SU-DHL-6 (cell line): ENCODE measurements around the gene ZBTB7B.
"Not testable (repeated sequence)": the region's sequence is repeated elsewhere in the genome, so short reads cannot be mapped to it uniquely, and the experiment has no call there.

Experiments used
- H2AFZ ChIP-seq: fragments of 200-600 bp; sonication (generic); 2 replicates; pipeline ENCODE4 v1.6.1; 2014; ENCODE audit warnings: low read depth, mild to moderate bottlenecking, moderate library complexity, mixed read lengths, antibody characterized with exemption, low read length; ENCODE audit not compliant: severe bottlenecking
- H3F3A ChIP-seq: fragments of 200-600 bp; shearing (Covaris generic); 2 replicates; pipeline ENCODE4 v1.6.0; 2016; ENCODE audit warnings: antibody characterized with exemption, mild to moderate bottlenecking; ENCODE audit not compliant: insufficient read depth
- H3K27ac ChIP-seq: fragments of 200-600 bp; sonication (generic); 2 replicates; pipeline ENCODE4 v1.5.1; 2016; ENCODE audit warnings: low read depth, mild to moderate bottlenecking, low read length, moderate library complexity, mixed read lengths
- H3K27me3 ChIP-seq: fragments of 200-600 bp; sonication (generic), shearing (Covaris generic); 2 replicates; pipeline ENCODE4 v1.6.0; 2014; ENCODE audit warnings: mild to moderate bottlenecking, low read length
- H3K36me3 ChIP-seq: fragments of 200-600 bp; sonication (generic); 2 replicates; pipeline ENCODE4 v1.6.1; 2014; ENCODE audit warnings: mild to moderate bottlenecking, low read length, mixed read lengths
- H3K4me2 ChIP-seq: fragments of 300-600, 200-600 bp; shearing (Covaris generic), sonication (generic); 2 replicates; pipeline ENCODE4 v1.6.0; 2014; ENCODE audit warnings: low read length, low read depth, mild to moderate bottlenecking; ENCODE audit not compliant: poor library complexity, severe bottlenecking
- H3K4me3 ChIP-seq: fragments of 200-600 bp; sonication (generic); 2 replicates; pipeline ENCODE4 v1.5.1; 2014; ENCODE audit warnings: antibody characterized with exemption, low read length, mild to moderate bottlenecking, mixed read lengths; ENCODE audit not compliant: insufficient read depth, poor library complexity, severe bottlenecking
- H3K79me2 ChIP-seq: fragments of 200-600 bp; sonication (generic); 2 replicates; pipeline ENCODE4 v1.6.1; 2014; ENCODE audit warnings: mild to moderate bottlenecking, low read length, moderate library complexity; ENCODE audit not compliant: insufficient read depth
- H3K9ac ChIP-seq: fragments of 200-600 bp; sonication (generic); 2 replicates; pipeline ENCODE4 v1.7.0; 2014; ENCODE audit warnings: mild to moderate bottlenecking, low read length
- H3K9me2 ChIP-seq: fragments of 200-600 bp; sonication (generic); replicated peaks from 2 replicates; pipeline ENCODE4 v1.6.1; 2014; ENCODE audit warnings: low read length; ENCODE audit not compliant: insufficient read depth
- H3K9me3 ChIP-seq: fragments of 200-600 bp; sonication (generic); 2 replicates; pipeline ENCODE4 v1.6.1; 2014; ENCODE audit warnings: low read length, mixed read lengths; ENCODE audit not compliant: insufficient read depth
- H4K20me1 ChIP-seq: fragments of 200-600 bp; sonication (generic); 2 replicates; pipeline ENCODE4 v1.6.1; 2014; ENCODE audit warnings: low read depth, mild to moderate bottlenecking, antibody characterized with exemption, low read length, moderate library complexity, mixed read lengths
- EZH2phosphoT487 ChIP-seq: fragments of 200-600 bp; sonication (generic), shearing (Covaris generic); conservative IDR thresholded peaks from 2 replicates; pipeline ENCODE4 v1.6.1; 2018; ENCODE audit warnings: mild to moderate bottlenecking, antibody characterized with exemption, low read length, moderate library complexity, mixed read lengths
- TF ChIP-seq, protein P1 (sequence below): fragments of 200-600 bp; sonication (generic); IDR thresholded peaks from one replicate; pipeline ENCODE4 v1.5.1; 2017; ENCODE audit warnings: antibody characterized with exemption, mild to moderate bottlenecking, low read length, moderate library complexity; ENCODE audit not compliant: insufficient read depth, poor library complexity, severe bottlenecking

Gene ZBTB7B

DNA sequence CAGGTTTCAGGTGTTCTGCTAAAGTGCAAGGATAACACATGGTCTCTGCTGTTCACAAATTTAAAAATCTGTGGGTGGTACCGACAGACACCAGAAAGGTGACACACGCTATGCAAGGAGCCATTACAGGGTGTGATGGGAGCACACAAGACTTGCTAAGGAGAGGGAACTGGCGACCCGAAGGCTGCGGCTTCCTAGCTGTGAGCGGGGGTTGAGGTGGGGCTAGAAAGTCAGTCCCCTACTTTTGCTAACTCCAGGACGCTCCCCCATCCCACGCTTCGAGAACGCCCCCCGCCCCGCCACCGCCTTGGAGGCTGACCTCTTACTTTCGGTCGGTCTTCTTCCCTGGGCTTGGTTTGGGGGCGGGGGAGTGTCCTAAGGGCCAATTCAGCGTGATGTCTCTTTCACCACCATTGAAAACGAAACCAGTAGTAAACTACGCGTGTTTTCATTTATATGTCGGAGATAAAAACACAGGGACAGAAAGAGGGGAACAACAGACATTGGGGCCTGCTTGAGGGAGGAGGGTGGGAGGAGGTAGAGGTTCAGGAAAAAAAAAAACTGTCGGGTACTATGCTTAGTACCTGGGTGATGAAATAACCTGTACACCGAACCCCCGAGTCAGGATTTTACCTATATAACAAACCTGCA, 27.1 kb upstream of the ZBTB7B start:
- H3K4me3 ChIP-seq, result peak overlapping the region; percentile 72
- H3K79me2 ChIP-seq, result peaks cover 61% of the 10 kb centered on the region
- H3K4me2 ChIP-seq, result peak overlapping the region; percentile 74
- H3F3A ChIP-seq, result peaks cover 17% of the 10 kb centered on the region
- TF ChIP-seq, protein P1, sequence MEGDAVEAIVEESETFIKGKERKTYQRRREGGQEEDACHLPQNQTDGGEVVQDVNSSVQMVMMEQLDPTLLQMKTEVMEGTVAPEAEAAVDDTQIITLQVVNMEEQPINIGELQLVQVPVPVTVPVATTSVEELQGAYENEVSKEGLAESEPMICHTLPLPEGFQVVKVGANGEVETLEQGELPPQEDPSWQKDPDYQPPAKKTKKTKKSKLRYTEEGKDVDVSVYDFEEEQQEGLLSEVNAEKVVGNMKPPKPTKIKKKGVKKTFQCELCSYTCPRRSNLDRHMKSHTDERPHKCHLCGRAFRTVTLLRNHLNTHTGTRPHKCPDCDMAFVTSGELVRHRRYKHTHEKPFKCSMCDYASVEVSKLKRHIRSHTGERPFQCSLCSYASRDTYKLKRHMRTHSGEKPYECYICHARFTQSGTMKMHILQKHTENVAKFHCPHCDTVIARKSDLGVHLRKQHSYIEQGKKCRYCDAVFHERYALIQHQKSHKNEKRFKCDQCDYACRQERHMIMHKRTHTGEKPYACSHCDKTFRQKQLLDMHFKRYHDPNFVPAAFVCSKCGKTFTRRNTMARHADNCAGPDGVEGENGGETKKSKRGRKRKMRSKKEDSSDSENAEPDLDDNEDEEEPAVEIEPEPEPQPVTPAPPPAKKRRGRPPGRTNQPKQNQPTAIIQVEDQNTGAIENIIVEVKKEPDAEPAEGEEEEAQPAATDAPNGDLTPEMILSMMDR, result no peak
- no peak for TF ChIP-seq EZH2phosphoT487
- no peaks in the 10 kb centered on the region for H3K27me3 ChIP-seq
- H3K9me3 ChIP-seq, result no peaks in the 10 kb centered on the region
- H3K36me3 ChIP-seq, result peaks cover 4% of the 10 kb centered on the region
- peak overlapping the region; percentile 69 for H3K9ac ChIP-seq
- peak overlapping the region; percentile 88 for H3K27ac ChIP-seq
- no peaks in the 10 kb centered on the region for H4K20me1 ChIP-seq
- no peaks in the 10 kb centered on the region for H3K9me2 ChIP-seq
- no peak overlapping the region for H2AFZ ChIP-seq

GRCh38 chr1:154977762-154978161, 24.8 kb upstream of the ZBTB7B start:
- H2AFZ ChIP-seq, H3K9me2 ChIP-seq, H3K4me2 ChIP-seq, H4K20me1 ChIP-seq, H3K4me3 ChIP-seq, H3K27me3 ChIP-seq, H3K36me3 ChIP-seq, H3K9me3 ChIP-seq, H3K9ac ChIP-seq, H3K27ac ChIP-seq: not testable (repeated sequence)
- Histone ChIP-seq H3F3A (peaks cover 24% of the 10 kb centered on the region), H3K79me2 (peaks cover 54% of the 10 kb centered on the region)

GRCh38 chr1:154978360-154978759, 24.2 kb upstream of the ZBTB7B start:
- Histone ChIP-seq H3K9me2 (no peaks in the 10 kb centered on the region), H3K79me2 (peaks cover 51% of the 10 kb centered on the region), H3K27ac (no peak overlapping the region), H3K4me3 (no peak overlapping the region), H3K9me3 (no peaks in the 10 kb centered on the region), H3F3A (peaks cover 20% of the 10 kb centered on the region), H2AFZ (no peak overlapping the region), H3K4me2 (no peak overlapping the region), H3K36me3 (peaks cover 7% of the 10 kb centered on the region), H4K20me1 (no peaks in the 10 kb centered on the region), H3K9ac (no peak overlapping the region), H3K27me3 (no peaks in the 10 kb centered on the region)
- TF ChIP-seq, protein P1, result no peak
- TF ChIP-seq EZH2phosphoT487, result no peak

- no peaks in the 10 kb centered on the region for H3K9me3 ChIP-seq
- peak overlapping the region; percentile 77 for H3K27ac ChIP-seq
- H3K27me3 ChIP-seq, result no peaks in the 10 kb centered on the region
- no peak for TF ChIP-seq EZH2phosphoT487
- TF ChIP-seq, protein P1, result no peak
- H3F3A ChIP-seq, result peaks cover 20% of the 10 kb centered on the region
- H3K9ac ChIP-seq, result peak overlapping the region; percentile 68
- H4K20me1 ChIP-seq, result no peaks in the 10 kb centered on the region
- no peaks in the 10 kb centered on the region for H3K9me2 ChIP-seq
- H2AFZ ChIP-seq, result peak overlapping the region; percentile 73
- peak overlapping the region; percentile 92 for H3K4me2 ChIP-seq
- H3K79me2 ChIP-seq, result peaks cover 40% of the 10 kb centered on the region
- H3K4me3 ChIP-seq, result peak overlapping the region; percentile 67
- H3K36me3 ChIP-seq, result peaks cover 7% of the 10 kb centered on the region
Observed at GRCh38 chr1:154982341-154982740, 20.3 kb upstream of the ZBTB7B start.
